ENCODE measurements around the gene PCSK2. TPM values are rescaled to one million over a fixed set of nuclear protein-coding genes. Genes with fewer than 3 reads are reported as not detected.

Gene PCSK2
- total RNA-seq, 1 experiment from 2014 or later: not detected

GRCh38 chr20:17282501-17282900 lies 55.7 kb downstream of the PCSK2 start:
- Histone ChIP-seq H3K9me3 (no peaks in the 10 kb centered on the region), H3K27me3 (replicated peaks; ENCODE audit: control insufficient read depth, insufficient read depth, low read length) (peaks cover 2% of the 10 kb centered on the region; the same call in 1 of the 2 replicates), H3K4me1 (no peaks in the 10 kb centered on the region), H3K36me3 (ENCODE audit: control insufficient read depth, insufficient read depth, low read length) (no peaks in the 10 kb centered on the region), H3K4me3 (ENCODE audit: low read depth, low read length) (no peak overlapping the region)
- no peak for TF ChIP-seq CTCF (IDR thresholded peaks at IDR 0.05; ENCODE audit: insufficient read depth in 1 of 2, low read depth in 1 of 2, low read length in 1 of 2, severe bottlenecking in 1 of 2, unreplicated experiment in 1 of 2)
- DNase-seq: no peak
- no TSS peak for BruUV-seq (replicated peaks)
- Mint-ChIP-seq H3K27ac (ENCODE audit: unreplicated experiment) (no peak overlapping the region), H3K36me3 (ENCODE audit: insufficient read depth, unreplicated experiment) (no peaks in the 10 kb centered on the region), H3K9me3 (ENCODE audit: unreplicated experiment) (no peaks in the 10 kb centered on the region), H3K4me1 (ENCODE audit: low read depth, unreplicated experiment) (no peaks in the 10 kb centered on the region), H3K4me3 (ENCODE audit: unreplicated experiment) (no peak overlapping the region), H3K27me3 (ENCODE audit: insufficient read depth, unreplicated experiment) (peaks cover 15% of the 10 kb centered on the region)
- ChIA-PET POLR2A (no interaction called here), CTCF (no interaction called here)
- intact Hi-C loops (cut with micrococcal nuclease; ENCODE audit: unreplicated experiment): no loop called here

- H3K9me3 Mint-ChIP-seq (ENCODE audit: unreplicated experiment): no peaks in the 10 kb centered on the region
- peak; percentile 31 to 37 for TF ChIP-seq CTCF (IDR thresholded peaks at IDR 0.05; ENCODE audit: insufficient read depth in 1 of 2, low read depth in 1 of 2, low read length in 1 of 2, severe bottlenecking in 1 of 2, unreplicated experiment in 1 of 2)
- no peak overlapping the region for H3K4me3 Mint-ChIP-seq (ENCODE audit: unreplicated experiment)
- Histone ChIP-seq H3K9me3 (no peaks in the 10 kb centered on the region), H3K4me3 (ENCODE audit: low read depth, low read length) (no peak overlapping the region), H3K36me3 (ENCODE audit: control insufficient read depth, insufficient read depth, low read length) (no peaks in the 10 kb centered on the region), H3K27me3 (replicated peaks; ENCODE audit: control insufficient read depth, insufficient read depth, low read length) (peaks cover 2% of the 10 kb centered on the region; the same call in 1 of the 2 replicates), H3K4me1 (no peaks in the 10 kb centered on the region)
- intact Hi-C loops (cut with micrococcal nuclease; ENCODE audit: unreplicated experiment): no loop called here
- H3K27me3 Mint-ChIP-seq (ENCODE audit: insufficient read depth, unreplicated experiment): peaks cover 18% of the 10 kb centered on the region
- DNase-seq: no peak
- no TSS peak for BruUV-seq (replicated peaks)
- H3K4me1 Mint-ChIP-seq (ENCODE audit: low read depth, unreplicated experiment): no peaks in the 10 kb centered on the region
- H3K27ac Mint-ChIP-seq (ENCODE audit: unreplicated experiment): no peak overlapping the region
- no peaks in the 10 kb centered on the region for H3K36me3 Mint-ChIP-seq (ENCODE audit: insufficient read depth, unreplicated experiment)
- POLR2A ChIA-PET: no interaction called here
- CTCF ChIA-PET: no interaction called here
These were observed 60.7 kb downstream of the PCSK2 start for GRCh38 chr20:17287503-17287902.

DNA sequence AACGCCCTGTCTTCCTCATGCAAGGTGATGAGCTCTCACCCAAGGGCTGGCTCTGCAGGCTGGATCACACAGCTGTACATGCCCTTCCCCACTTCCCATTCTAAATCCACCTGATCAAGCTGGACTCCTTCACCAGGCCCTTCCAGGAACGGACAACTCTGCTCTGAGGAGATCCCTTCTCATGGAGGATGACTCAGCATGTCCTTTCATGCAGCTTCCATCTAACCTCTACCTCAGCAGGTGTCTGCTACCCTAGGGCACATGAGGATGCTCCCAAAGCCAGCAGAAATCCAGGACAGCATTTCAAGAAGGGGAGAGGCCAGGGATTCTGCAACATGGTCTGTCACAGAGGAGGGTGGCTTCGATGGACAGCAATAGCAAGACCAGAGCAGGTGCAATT lies 61.2 kb downstream of the PCSK2 start:
- Mint-ChIP-seq H3K27ac (ENCODE audit: unreplicated experiment) (no peak overlapping the region), H3K9me3 (ENCODE audit: unreplicated experiment) (no peaks in the 10 kb centered on the region), H3K4me1 (ENCODE audit: low read depth, unreplicated experiment) (no peaks in the 10 kb centered on the region), H3K27me3 (ENCODE audit: insufficient read depth, unreplicated experiment) (peaks cover 18% of the 10 kb centered on the region), H3K4me3 (ENCODE audit: unreplicated experiment) (no peak overlapping the region), H3K36me3 (ENCODE audit: insufficient read depth, unreplicated experiment) (no peaks in the 10 kb centered on the region)
- DNase-seq: no peak
- Histone ChIP-seq H3K4me3 (ENCODE audit: low read depth, low read length) (no peak overlapping the region), H3K36me3 (ENCODE audit: control insufficient read depth, insufficient read depth, low read length) (no peaks in the 10 kb centered on the region), H3K27me3 (replicated peaks; ENCODE audit: control insufficient read depth, insufficient read depth, low read length) (peaks cover 2% of the 10 kb centered on the region; the same call in 1 of the 2 replicates), H3K4me1 (no peaks in the 10 kb centered on the region), H3K9me3 (no peaks in the 10 kb centered on the region)
- no TSS peak for BruUV-seq (replicated peaks)
- CTCF ChIA-PET: no interaction called here
- POLR2A ChIA-PET: no interaction called here
- no peak for TF ChIP-seq CTCF (IDR thresholded peaks at IDR 0.05; ENCODE audit: insufficient read depth in 1 of 2, low read depth in 1 of 2, low read length in 1 of 2, severe bottlenecking in 1 of 2, unreplicated experiment in 1 of 2)
- intact Hi-C loops (cut with micrococcal nuclease; ENCODE audit: unreplicated experiment): no loop called here
